SU-DHL-6 (cell line): Measurements from ENCODE around the gene PPP2R3B.

Source experiments
- EZH2phosphoT487 ChIP-seq: fragments of 200-600 bp; sonication (generic), shearing (Covaris generic); conservative IDR thresholded peaks from 2 replicates; pipeline ENCODE4 v1.6.1; 2018; ENCODE audit warnings: mild to moderate bottlenecking, antibody characterized with exemption, low read length, moderate library complexity, mixed read lengths
- TF ChIP-seq, protein P1 (sequence below): fragments of 200-600 bp; sonication (generic); IDR thresholded peaks from one replicate; pipeline ENCODE4 v1.5.1; 2017; ENCODE audit warnings: antibody characterized with exemption, mild to moderate bottlenecking, low read length, moderate library complexity; ENCODE audit not compliant: insufficient read depth, poor library complexity, severe bottlenecking

DNA sequence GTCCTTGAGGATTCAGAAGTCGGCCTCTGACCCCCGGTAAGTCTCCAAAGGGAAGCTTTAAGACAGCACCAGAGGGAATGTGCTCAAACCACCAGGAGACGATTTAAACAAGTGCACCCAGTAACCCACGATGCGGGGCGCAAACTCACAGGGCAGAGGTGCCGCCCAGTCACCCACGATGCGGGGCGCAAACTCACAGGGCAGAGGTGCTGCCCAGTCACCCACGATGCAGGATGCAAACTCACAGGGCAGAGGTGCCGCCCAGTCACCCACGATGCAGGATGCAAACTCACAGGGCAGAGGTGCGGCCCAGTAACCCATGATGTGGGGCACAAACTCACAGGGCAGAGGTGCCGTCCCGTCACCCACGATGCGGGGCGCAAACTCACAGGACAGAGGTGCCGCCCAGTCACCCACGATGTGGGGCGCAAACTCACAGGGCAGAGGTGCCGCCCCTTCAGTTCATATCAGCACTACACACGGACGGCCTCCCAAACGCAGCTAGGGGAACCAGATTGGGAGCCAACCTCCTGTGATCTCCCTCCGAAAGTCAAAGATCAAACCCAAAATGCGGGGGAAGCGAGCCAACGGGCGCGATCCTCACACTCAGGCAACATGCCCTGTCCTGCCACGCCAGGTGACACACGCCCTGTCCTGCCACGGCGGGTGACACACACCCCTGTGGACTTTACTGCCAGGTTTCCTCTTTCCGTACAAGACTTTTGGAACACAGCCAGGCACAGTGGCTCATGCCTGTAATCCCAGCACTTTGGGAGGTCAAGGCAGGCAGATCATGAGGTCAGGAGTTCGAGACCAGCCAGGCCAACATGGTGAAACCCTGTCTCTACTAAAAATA lies 11.3 kb downstream of the PPP2R3B start:
- TF ChIP-seq, protein P1, sequence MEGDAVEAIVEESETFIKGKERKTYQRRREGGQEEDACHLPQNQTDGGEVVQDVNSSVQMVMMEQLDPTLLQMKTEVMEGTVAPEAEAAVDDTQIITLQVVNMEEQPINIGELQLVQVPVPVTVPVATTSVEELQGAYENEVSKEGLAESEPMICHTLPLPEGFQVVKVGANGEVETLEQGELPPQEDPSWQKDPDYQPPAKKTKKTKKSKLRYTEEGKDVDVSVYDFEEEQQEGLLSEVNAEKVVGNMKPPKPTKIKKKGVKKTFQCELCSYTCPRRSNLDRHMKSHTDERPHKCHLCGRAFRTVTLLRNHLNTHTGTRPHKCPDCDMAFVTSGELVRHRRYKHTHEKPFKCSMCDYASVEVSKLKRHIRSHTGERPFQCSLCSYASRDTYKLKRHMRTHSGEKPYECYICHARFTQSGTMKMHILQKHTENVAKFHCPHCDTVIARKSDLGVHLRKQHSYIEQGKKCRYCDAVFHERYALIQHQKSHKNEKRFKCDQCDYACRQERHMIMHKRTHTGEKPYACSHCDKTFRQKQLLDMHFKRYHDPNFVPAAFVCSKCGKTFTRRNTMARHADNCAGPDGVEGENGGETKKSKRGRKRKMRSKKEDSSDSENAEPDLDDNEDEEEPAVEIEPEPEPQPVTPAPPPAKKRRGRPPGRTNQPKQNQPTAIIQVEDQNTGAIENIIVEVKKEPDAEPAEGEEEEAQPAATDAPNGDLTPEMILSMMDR = no peak
- no peak for TF ChIP-seq EZH2phosphoT487
